Eye (tissue), 1 donor: ENCODE measurements around the gene PRELP.
"Not testable (repeated sequence)": the region's sequence is repeated elsewhere in the genome, so short reads cannot be mapped to it uniquely, and the experiment has no call there.

Source experiments
- DNase-seq: peaks from one replicate; pipeline ENCODE4 v3.0.0-alpha.2; 2015

PRELP gene

GRCh38 chr1:203454986-203455471 is 20.6 kb upstream of the PRELP start:
- DNase-seq: no peak

- no peak for DNase-seq
Measured at GRCh38 chr1:203455706-203456105, 19.9 kb upstream of the PRELP start.

GRCh38 chr1:203456577-203456976 is 19.0 kb upstream of the PRELP start:
- DNase-seq: no peak

- no peak for DNase-seq
Measured at GRCh38 chr1:203458078-203458477, 17.5 kb upstream of the PRELP start.

- no peak for DNase-seq
Measured at GRCh38 chr1:203459671-203460201, 15.9 kb upstream of the PRELP start.

GRCh38 chr1:203461717-203462116 is 13.9 kb upstream of the PRELP start:
- no peak for DNase-seq

- DNase-seq: no peak
Measured at GRCh38 chr1:203462143-203462542, 13.5 kb upstream of the PRELP start.

- DNase-seq: no peak
Measured at GRCh38 chr1:203462878-203463277, 12.7 kb upstream of the PRELP start.

GRCh38 chr1:203463469-203464062 is 12.0 kb upstream of the PRELP start:
- DNase-seq: peak; percentile 70

GRCh38 chr1:203464226-203464625 is 11.4 kb upstream of the PRELP start:
- DNase-seq: no peak

- no peak for DNase-seq
Measured at GRCh38 chr1:203464743-203465142, 10.9 kb upstream of the PRELP start.

- DNase-seq: no peak
Measured at GRCh38 chr1:203465146-203465798, 10.3 kb upstream of the PRELP start.

GRCh38 chr1:203465948-203466347 is 9.7 kb upstream of the PRELP start:
- peak; percentile 83 for DNase-seq

- not testable (repeated sequence) for DNase-seq
Measured at GRCh38 chr1:203466906-203467549, 8.6 kb upstream of the PRELP start.

GRCh38 chr1:203467550-203467921 is 8.1 kb upstream of the PRELP start:
- no peak for DNase-seq

- DNase-seq: no peak
Measured at GRCh38 chr1:203468326-203468725, 7.3 kb upstream of the PRELP start.

GRCh38 chr1:203470240-203470639 is 5.4 kb upstream of the PRELP start:
- no peak for DNase-seq

- DNase-seq: no peak
Measured at GRCh38 chr1:203471841-203472240, 3.8 kb upstream of the PRELP start.

- no peak for DNase-seq
Measured at GRCh38 chr1:203473281-203473680, 2.3 kb upstream of the PRELP start.

GRCh38 chr1:203473781-203474305 is 1.8 kb upstream of the PRELP start:
- no peak for DNase-seq

GRCh38 chr1:203476216-203476814 is 709 bp downstream of the PRELP start:
- DNase-seq: peak; percentile 50

GRCh38 chr1:203477748-203478147 is 2.1 kb downstream of the PRELP start:
- DNase-seq: no peak

- no peak for DNase-seq
Measured at GRCh38 chr1:203478231-203478630, 2.6 kb downstream of the PRELP start.
